Measurements from ENCODE around the gene PHOX2B. TPM values are rescaled to one million over a fixed set of nuclear protein-coding genes. Genes with fewer than 3 reads are reported as not detected.
"Not testable (repeated sequence)": the region's sequence is repeated elsewhere in the genome, so short reads cannot be mapped to it uniquely, and the experiment has no call there.

Gene PHOX2B
- total RNA-seq, 1 experiment from 2014 or later = not detected

DNA sequence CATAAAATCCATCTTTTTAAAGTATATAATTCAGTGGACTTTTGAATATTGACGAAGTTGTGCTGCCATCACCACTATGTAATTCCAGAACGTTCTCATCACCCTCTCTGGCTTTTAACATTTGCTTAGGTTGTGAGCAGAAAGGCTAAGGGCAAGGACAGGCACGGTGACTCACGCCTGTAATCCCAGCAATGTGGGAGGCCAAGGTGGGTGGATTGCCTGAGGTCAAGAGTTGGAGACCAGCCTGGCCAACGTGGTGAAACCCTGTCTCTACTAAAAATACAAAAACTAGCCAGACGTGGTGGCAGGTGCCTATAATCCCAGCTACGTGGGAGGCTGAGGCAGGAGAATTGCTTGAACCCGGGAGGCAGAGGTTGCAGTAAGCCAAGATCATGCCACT, 11.0 kb downstream of the PHOX2B start:
- not testable (repeated sequence) for H3K27me3 ChIP-seq; H3K4me1 ChIP-seq; H3K27ac ChIP-seq; H3K36me3 ChIP-seq; H3K9me3 ChIP-seq (replicated peaks); H3K4me3 ChIP-seq
- DNase-seq = peak; percentile 9 to 20

DNA sequence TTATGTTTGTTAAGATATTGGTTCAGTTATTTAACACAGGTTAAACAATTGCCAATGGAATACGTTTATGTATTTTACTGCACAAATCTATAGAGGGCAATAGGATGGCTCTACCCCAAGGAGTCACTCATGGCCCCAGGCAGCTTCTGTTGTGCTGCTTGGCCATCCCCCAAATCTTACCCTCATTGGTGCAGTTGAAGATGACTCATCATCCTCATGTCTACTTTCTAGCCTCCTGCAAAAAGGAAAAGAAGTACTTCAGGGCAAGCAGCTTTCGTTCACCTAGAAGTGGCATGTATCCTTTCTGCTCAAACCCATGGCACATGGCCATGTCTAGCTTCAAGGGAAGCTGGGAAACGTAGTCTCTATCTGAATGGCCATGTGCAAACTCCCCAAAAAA, 14.2 kb downstream of the PHOX2B start:
- peak in 1 of 2 experiments; percentile 8 for DNase-seq
- Histone ChIP-seq H3K27ac (no peak overlapping the region), H3K4me1 (no peaks in the 10 kb centered on the region), H3K36me3 (no peaks in the 10 kb centered on the region), H3K27me3 (no peaks in the 10 kb centered on the region), H3K9me3 (replicated peaks) (no peaks in the 10 kb centered on the region), H3K4me3 (no peak overlapping the region)

DNA sequence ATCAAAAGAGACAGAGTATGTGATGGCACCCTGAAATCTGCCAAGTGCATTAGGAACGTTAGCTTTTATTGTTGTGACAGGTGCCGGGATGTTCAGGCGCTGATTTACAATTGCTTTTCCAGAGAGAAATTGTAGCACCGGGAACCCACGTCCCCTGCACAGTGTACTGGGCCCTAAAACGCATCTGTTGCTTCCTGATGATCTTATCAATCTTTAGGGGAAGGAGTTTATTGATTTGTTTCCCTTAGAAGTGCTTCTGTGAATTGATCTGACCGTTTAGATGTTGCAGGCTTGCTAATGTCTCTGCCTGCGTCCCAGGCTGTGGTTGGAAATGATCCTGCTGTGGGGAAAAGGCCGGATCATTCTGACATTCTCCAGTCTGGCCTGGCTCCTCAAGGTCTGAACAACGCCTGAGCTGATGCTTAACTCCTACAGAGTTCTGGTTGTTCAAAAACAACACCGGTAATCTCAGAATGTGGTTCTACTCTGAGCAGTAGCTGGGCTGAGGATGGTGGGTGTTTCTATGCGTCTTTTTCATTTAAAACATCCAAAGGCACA, 16.9 kb downstream of the PHOX2B start:
- H3K4me1 ChIP-seq = no peaks in the 10 kb centered on the region
- no peaks in the 10 kb centered on the region for H3K9me3 ChIP-seq (replicated peaks)
- no peak for DNase-seq
- no peaks in the 10 kb centered on the region for H3K27me3 ChIP-seq
- H3K27ac ChIP-seq = no peak overlapping the region
- H3K4me3 ChIP-seq = no peak overlapping the region
- no peaks in the 10 kb centered on the region for H3K36me3 ChIP-seq

DNA sequence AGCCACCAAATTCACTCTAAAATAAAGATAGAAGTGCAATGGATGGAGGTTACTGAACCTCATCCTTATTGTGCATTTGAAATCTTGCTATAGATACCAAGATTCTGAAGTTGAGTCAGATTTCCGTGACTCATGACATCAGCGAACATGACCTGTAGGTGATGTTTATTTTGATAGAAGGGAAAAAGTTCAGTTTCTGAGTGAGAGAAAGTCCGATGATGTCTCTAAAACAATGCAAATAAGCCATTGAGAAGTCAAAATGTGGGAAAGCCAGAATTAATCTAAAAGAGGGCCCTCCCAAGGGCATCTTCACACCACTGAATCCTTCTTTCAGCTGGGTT, 20.0 kb downstream of the PHOX2B start:
- no peaks in the 10 kb centered on the region for H3K9me3 ChIP-seq (replicated peaks)
- no peak overlapping the region for H3K4me3 ChIP-seq
- H3K27me3 ChIP-seq = no peaks in the 10 kb centered on the region
- no peaks in the 10 kb centered on the region for H3K36me3 ChIP-seq
- no peaks in the 10 kb centered on the region for H3K4me1 ChIP-seq
- DNase-seq = no peak
- no peak overlapping the region for H3K27ac ChIP-seq

DNA sequence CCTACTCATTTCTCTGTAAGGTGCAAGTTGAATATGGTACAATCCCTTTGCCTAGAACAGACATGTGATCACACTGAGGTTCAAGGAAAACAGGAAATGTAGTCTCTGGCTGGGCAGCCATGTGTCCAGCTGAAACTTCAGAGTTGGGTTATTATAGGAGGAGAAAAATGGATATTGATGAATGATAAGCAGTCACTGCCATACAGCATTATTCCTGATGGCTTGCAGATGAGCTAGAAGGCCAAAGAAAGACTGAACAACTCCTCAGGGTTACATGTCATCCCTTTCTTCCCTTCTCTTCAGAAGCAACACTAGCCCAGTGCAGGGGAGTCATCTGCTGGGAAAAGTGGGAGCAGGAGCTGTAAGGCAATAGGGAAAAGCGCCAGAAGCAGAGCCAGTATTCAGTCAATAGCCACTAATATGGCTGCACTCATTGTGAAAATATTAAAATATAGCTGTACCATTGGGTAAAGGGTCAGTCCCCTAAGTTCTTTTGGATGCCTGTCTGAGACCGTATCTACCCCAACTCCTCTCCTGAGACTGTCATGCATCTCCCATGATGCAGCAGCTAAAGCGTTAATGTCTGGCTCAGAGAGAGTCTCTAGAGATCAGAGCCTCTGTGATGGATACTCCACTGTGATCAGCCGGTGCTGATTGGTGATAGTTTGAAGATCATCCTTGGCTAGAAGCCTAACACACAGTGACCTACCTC, 20.5 kb downstream of the PHOX2B start:
- H3K4me3 ChIP-seq = no peak overlapping the region
- no peak for DNase-seq
- H3K27ac ChIP-seq = no peak overlapping the region
- H3K27me3 ChIP-seq = no peaks in the 10 kb centered on the region
- H3K4me1 ChIP-seq = no peaks in the 10 kb centered on the region
- H3K9me3 ChIP-seq (replicated peaks) = no peaks in the 10 kb centered on the region
- H3K36me3 ChIP-seq = no peaks in the 10 kb centered on the region

DNA sequence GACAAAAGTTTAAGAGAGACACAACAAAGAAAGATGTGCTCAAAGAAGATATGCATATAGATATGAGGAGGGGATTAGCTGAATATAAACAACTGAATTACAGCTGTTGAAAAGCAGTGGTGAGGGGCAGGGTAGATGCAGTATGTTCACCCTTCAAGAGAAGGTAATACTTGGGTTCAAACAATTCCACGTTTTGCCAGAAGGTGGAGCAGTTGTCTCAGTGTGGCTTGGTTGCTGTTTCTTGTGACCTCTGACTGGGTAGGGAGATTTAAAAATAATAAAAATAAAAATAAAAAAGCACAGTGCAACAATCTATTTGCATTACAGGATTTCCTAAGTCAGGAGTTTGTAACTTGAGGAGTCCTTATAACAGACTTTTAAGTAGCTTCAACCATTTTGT, 23.3 kb downstream of the PHOX2B start:
- no peaks in the 10 kb centered on the region for H3K9me3 ChIP-seq (replicated peaks)
- no peak overlapping the region for H3K27ac ChIP-seq
- no peaks in the 10 kb centered on the region for H3K27me3 ChIP-seq
- H3K4me1 ChIP-seq = no peaks in the 10 kb centered on the region
- H3K36me3 ChIP-seq = no peaks in the 10 kb centered on the region
- no peak overlapping the region for H3K4me3 ChIP-seq
- DNase-seq = peak in 1 of 2 experiments; percentile 34

DNA sequence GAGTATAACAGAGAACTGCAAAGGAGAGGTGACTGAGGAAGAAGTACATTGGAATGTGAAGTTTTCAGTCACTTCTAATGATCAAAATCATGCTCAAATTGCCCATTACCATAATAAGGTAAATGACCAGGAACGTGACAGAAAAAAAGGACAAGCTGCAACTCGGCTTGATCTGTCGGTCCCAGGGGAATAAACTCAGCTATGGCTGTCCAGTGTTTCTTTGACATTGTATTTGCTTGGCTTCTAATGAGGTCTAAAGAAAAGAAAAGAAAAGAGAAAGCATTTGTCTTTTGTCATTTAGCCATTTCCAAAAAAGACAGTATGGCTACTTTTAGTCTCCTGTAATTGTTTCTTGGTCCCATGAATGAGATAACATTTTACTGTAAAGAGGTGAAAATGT, 25.2 kb downstream of the PHOX2B start:
- Histone ChIP-seq H3K4me3 (no peak overlapping the region), H3K9me3 (replicated peaks) (no peaks in the 10 kb centered on the region), H3K36me3 (no peaks in the 10 kb centered on the region), H3K27ac (no peak overlapping the region), H3K4me1 (0 out of 2 replicates have a peak, but pooled peaks cover 3% of the 10 kb centered on the region), H3K27me3 (no peaks in the 10 kb centered on the region)
- DNase-seq = no peak

DNA sequence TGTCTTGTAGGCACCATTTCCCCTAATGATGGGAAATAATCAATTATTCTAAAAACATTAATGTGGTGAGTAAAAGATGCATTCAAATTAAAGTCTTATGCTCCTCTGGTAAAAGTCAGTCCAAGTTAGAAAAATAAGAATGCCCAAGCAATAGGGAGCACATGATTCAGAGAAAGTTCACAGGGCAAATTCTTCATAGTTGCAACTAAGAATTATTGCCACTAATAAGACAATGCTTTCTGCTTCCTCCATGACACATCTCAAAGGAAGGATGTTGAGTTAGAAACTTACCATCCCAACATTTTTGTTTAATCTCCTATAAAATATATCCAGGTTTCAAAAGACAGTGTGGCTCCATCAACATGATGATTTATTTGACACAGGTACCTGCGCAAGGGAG, 26.3 kb downstream of the PHOX2B start:
- H3K4me3 ChIP-seq = no peak overlapping the region
- H3K4me1 ChIP-seq = 0 out of 2 replicates have a peak, but pooled peaks cover 3% of the 10 kb centered on the region
- no peaks in the 10 kb centered on the region for H3K27me3 ChIP-seq
- no peaks in the 10 kb centered on the region for H3K9me3 ChIP-seq (replicated peaks)
- H3K27ac ChIP-seq = no peak overlapping the region
- DNase-seq = no peak
- H3K36me3 ChIP-seq = no peaks in the 10 kb centered on the region

DNA sequence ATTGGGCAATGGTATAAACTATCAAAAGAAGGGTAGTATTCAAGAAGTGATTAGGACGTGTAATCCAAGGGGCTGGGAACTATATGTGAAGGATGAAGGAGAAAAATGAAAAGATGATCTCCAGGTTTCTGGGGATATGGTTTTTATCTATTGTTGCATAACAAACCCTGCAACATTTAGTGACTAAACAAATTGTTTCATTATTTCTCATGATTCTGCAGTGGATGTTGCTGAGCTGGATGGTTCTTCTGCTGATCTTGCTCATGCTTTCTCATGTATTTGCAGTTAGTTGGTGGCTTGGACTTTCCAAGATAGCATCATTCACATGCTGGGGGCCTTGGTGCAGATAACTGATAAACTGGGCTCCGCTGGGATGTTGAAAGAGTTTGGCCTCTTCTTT, 29.1 kb downstream of the PHOX2B start:
- H3K36me3 ChIP-seq = no peaks in the 10 kb centered on the region
- no peak for DNase-seq
- no peaks in the 10 kb centered on the region for H3K27me3 ChIP-seq

DNA sequence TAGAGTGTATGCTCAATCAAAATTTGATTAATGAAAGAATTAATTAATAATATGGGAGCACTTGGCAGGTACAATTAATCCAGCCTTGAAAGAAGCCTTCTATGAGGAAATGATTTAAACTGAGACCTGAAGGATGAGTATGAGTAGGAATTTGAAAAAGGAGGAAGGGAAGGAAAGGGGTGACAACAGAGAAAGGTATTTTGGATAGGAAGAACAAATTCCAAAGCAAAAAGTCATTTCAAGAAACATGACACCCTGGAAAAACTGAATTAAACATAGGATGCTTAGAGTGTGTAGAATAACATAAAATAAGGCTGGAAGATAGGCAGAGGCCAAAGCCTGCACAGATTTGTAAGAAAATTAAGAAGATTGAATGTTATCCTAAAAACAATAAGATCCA, 29.6 kb downstream of the PHOX2B start:
- Histone ChIP-seq H3K27ac (no peak overlapping the region), H3K9me3 (replicated peaks) (no peaks in the 10 kb centered on the region), H3K36me3 (no peaks in the 10 kb centered on the region), H3K4me1 (0 out of 2 replicates have a peak, but pooled peaks cover 3% of the 10 kb centered on the region), H3K27me3 (no peaks in the 10 kb centered on the region), H3K4me3 (no peak overlapping the region)
- no peak for DNase-seq

More for the DNA sequence above, 29.1 kb downstream of the PHOX2B start:
- H3K4me1 ChIP-seq = 0 out of 2 replicates have a peak, but pooled peaks cover 3% of the 10 kb centered on the region
- H3K27ac ChIP-seq = no peak overlapping the region
- no peak overlapping the region for H3K4me3 ChIP-seq
- no peaks in the 10 kb centered on the region for H3K9me3 ChIP-seq (replicated peaks)

DNA sequence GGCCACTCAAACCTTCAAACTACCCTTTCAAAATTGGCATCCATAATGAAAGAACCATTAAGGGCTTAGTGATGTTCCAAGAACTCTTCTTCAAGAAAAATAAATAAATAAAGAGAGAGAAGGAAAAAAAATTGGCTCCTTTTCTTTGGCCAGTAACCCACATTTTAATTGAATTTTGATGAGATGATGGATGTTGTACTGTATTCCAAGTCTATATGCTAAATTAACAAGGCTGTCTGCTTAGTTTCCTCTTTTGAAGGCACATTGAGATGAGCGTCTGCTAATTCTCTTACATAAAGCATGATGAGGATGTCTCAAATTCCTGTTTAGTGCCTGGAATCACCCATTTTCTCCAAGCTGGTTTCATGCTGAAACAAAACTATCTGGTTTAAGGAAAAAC, 33.4 kb downstream of the PHOX2B start:
- no peaks in the 10 kb centered on the region for H3K36me3 ChIP-seq
- no peaks in the 10 kb centered on the region for H3K27me3 ChIP-seq
- DNase-seq = no peak

DNA sequence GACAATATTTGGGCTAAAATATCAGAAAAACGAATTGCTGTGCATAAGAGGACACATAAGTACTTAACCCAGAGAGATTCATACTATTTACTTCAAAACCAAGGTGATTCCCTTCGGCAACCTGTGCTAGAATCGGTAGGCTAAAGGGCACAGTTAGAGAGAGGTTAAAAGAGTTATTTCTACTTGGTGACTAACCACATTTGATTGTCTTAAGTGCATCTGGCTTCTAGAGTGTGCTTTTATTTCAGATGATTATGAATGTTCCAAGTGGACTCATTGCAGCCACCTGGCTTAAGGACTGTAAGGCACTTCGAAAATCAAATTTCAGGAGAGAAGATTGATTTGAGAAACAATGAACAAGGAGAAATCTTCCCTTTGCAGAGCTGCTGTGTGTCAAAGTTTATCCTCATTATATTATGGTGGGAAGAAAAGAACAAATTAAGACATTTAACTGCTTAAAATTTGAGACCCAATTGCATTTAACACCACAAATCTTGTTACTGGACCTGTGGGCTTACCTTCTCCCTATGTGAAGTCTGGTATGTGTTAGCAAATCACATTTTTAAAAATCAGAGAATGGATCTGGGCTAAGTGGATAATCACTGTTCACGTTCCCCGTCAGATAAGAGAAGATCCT, 34.0 kb downstream of the PHOX2B start:
- no peak for DNase-seq
- H3K27ac ChIP-seq = no peak overlapping the region
- H3K4me1 ChIP-seq = peaks cover 11% of the 10 kb centered on the region
- no peak overlapping the region for H3K4me3 ChIP-seq
- H3K27me3 ChIP-seq = no peaks in the 10 kb centered on the region
- no peaks in the 10 kb centered on the region for H3K9me3 ChIP-seq (replicated peaks)
- no peaks in the 10 kb centered on the region for H3K36me3 ChIP-seq

More for the DNA sequence above, 33.4 kb downstream of the PHOX2B start:
- Histone ChIP-seq H3K4me3 (no peak overlapping the region), H3K4me1 (peaks cover 6% of the 10 kb centered on the region), H3K27ac (no peak overlapping the region), H3K9me3 (replicated peaks) (no peaks in the 10 kb centered on the region)

DNA sequence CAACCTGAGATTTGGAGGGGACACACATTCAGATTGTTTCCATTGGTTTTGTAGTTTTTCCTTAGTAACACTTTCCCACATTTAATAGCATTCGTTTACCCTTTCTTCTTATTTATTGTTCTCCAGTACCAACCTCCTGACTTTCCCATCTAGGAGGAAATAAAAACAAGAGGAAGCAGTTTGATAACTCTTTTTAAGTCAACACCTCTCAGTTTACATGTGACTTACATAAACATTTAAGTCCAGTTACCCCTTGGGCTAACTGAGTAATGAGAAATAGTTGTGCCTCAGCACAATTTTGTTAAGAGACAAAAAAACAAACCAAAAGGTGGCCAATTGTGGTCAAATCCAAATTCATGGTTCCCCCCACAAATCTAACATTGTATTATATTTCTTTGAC, 34.8 kb downstream of the PHOX2B start:
- no peak for DNase-seq
- no peak overlapping the region for H3K4me3 ChIP-seq
- H3K9me3 ChIP-seq (replicated peaks) = no peaks in the 10 kb centered on the region
- no peaks in the 10 kb centered on the region for H3K27me3 ChIP-seq
- peaks cover 12% of the 10 kb centered on the region for H3K4me1 ChIP-seq
- no peaks in the 10 kb centered on the region for H3K36me3 ChIP-seq
- H3K27ac ChIP-seq = no peak overlapping the region

DNA sequence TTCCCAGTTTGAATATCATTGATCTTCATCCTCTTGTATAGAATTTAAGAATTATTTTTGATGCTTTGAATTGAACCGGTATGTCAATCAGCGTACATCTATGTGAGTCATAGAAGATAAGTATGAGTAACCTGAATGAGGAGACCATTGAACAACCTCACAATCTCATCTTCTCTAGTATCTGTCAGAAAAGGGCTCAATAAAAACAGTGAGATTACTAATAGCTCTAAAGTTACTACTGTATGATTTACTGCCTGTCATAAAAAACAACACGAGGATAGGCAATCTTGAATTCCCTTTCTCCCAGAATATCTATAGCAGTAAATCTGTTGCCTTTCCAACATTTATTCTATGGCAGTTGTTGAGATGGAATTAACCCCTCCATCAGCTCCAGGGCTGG, 36.1 kb downstream of the PHOX2B start:
- H3K36me3 ChIP-seq = no peaks in the 10 kb centered on the region
- no peak for DNase-seq
- H3K4me1 ChIP-seq = peaks cover 12% of the 10 kb centered on the region
- no peaks in the 10 kb centered on the region for H3K9me3 ChIP-seq (replicated peaks)
- H3K27ac ChIP-seq = no peak overlapping the region
- H3K4me3 ChIP-seq = no peak overlapping the region
- no peaks in the 10 kb centered on the region for H3K27me3 ChIP-seq

DNA sequence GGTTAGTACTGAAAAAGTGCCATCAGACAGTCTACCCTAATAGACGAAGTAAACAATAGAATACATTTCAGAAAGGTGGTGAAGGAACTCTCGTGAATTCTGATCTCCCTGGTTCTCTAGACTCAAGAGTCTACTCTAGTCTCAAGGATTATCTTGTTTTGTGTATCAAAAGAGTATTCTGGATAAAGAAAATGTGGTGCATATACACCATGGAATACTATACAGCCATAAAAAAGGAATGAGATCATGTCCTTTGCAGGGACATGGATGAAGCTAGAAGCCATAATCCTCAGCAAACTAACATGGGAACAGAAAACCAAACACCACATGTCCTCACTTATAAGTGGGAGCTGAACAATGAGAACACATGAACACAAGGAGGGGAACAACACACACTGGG, 36.9 kb downstream of the PHOX2B start:
- H3K9me3 ChIP-seq (replicated peaks); H3K27ac ChIP-seq; H3K27me3 ChIP-seq; H3K36me3 ChIP-seq; DNase-seq; H3K4me3 ChIP-seq: not testable (repeated sequence)
- peaks cover 12% of the 10 kb centered on the region for H3K4me1 ChIP-seq
